A673 (cell line): ENCODE measurements around the gene ABHD6.

Experiments
- CTCF ChIP-seq: fragments of 300-800, 200-600 bp; sonication (generic); conservative IDR thresholded peaks from 2 replicates; pipeline ENCODE4 v1.5.1; 2017; ENCODE audit warnings: low read depth, mild to moderate bottlenecking, antibody characterized with exemption, low read length, moderate library complexity, mixed read lengths
- EZH2 ChIP-seq: fragments of 200-600 bp; sonication (generic); IDR thresholded peaks from 2 replicates; pipeline ENCODE4 v1.6.1; 2017; ENCODE audit warnings: borderline replicate concordance, low read depth, mild to moderate bottlenecking, mixed read lengths, antibody characterized with exemption, low read length; ENCODE audit not compliant: poor library complexity, severe bottlenecking

GRCh38 chr3:58260261-58260731, 22.7 kb downstream of the ABHD6 start:
- TF ChIP-seq CTCF (no peak), EZH2 (no peak)
